ENCODE results near the gene MYRIP.
"Not testable (repeated sequence)": the region's sequence is repeated elsewhere in the genome, so short reads cannot be mapped to it uniquely, and the experiment has no call there.

MYRIP gene

DNA sequence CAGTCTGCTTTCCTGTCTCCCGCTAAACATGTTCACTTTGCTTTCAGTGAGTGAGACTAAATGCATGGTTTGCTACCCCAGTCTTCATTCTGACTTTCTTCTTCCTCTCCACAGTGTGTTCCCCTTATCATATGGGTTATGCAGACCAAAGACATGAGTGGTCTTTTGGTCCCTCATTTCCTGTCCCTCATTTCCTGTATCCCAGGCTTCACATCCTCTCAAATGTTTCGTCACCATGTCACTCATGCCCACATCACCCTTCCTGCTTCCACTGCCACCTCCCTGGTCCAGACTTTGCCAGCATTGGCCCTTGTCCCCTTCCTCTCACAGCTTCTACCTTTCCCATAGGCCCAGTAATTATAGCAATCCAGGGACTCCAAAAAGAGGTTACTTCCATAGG lies 209.0 kb downstream of the MYRIP start:
- no peaks in the 10 kb centered on the region for H3K27me3 ChIP-seq (ENCODE audit: control insufficient read depth, insufficient read depth, low read length, poor library complexity, severe bottlenecking)
- H3K4me1 ChIP-seq (ENCODE audit: control insufficient read depth, insufficient read depth, low read length), result no peaks in the 10 kb centered on the region
- H3K9me3 ChIP-seq (ENCODE audit: control insufficient read depth, low read length), result no peaks in the 10 kb centered on the region
- H3K4me3 ChIP-seq (ENCODE audit: insufficient read depth, low read depth, low read length), result no peak overlapping the region
- 90 to 95% methylated on average over 2 of the region's 2 CpGs for WGBS, 2 experiments
- no peaks in the 10 kb centered on the region for H3K36me3 ChIP-seq (ENCODE audit: control insufficient read depth, insufficient read depth, low read length)
- H3K27ac ChIP-seq (ENCODE audit: insufficient read depth, low read depth, low read length, poor library complexity, severe bottlenecking), result no peak overlapping the region

DNA sequence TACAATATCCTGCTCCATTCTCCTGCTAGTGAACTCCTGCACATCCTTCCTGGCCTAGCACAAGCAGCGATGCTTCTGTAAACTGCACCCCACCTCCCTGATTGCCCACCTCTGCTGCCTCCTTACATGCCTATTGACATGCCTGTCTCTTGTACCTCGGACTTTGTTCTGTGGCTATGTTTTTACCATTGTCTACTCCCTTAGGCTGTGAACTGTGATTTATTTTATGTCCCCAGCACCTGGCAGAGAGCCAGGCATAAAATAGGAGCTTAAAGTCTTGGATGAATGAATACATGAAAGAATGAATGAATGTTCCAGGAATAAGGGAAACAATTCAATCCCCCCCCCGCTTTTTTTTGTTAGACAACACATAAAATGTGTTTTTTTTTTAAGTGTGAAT lies 210.0 kb downstream of the MYRIP start:
- H3K27me3 ChIP-seq (ENCODE audit: control insufficient read depth, insufficient read depth, low read length, poor library complexity, severe bottlenecking), result no peaks in the 10 kb centered on the region
- H3K36me3 ChIP-seq (ENCODE audit: control insufficient read depth, insufficient read depth, low read length), result no peaks in the 10 kb centered on the region
- H3K4me3 ChIP-seq (ENCODE audit: insufficient read depth, low read depth, low read length), result no peak overlapping the region
- no peaks in the 10 kb centered on the region for H3K4me1 ChIP-seq (ENCODE audit: control insufficient read depth, insufficient read depth, low read length)
- H3K9me3 ChIP-seq (ENCODE audit: control insufficient read depth, low read length), result no peaks in the 10 kb centered on the region
- 96 to 98% methylated on average over 2 of the region's 3 CpGs for WGBS, 2 experiments
- H3K27ac ChIP-seq (ENCODE audit: insufficient read depth, low read depth, low read length, poor library complexity, severe bottlenecking), result no peak overlapping the region

DNA sequence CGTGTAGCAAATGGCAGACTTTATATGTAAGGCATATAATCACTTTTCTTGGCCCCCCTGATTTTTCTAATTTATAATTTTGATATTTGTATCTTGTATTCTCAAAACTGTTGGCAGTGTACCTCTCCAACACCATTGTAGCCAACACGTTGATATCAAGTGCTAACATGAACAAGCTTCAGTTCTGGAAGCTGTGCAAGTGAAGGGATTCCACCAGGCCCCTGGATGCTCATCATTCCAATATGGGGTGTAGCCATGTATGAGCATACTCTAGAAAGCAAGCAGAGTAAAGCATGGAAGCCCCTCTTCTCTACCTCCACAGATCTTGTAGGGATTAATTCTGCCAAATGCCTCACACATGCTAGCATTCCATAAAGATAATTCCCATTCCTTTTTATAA lies 211.3 kb downstream of the MYRIP start:
- Histone ChIP-seq H3K4me3 (ENCODE audit: insufficient read depth, low read depth, low read length) (no peak overlapping the region), H3K36me3 (ENCODE audit: control insufficient read depth, insufficient read depth, low read length) (no peaks in the 10 kb centered on the region), H3K27me3 (ENCODE audit: control insufficient read depth, insufficient read depth, low read length, poor library complexity, severe bottlenecking) (no peaks in the 10 kb centered on the region), H3K9me3 (ENCODE audit: control insufficient read depth, low read length) (no peaks in the 10 kb centered on the region), H3K27ac (ENCODE audit: insufficient read depth, low read depth, low read length, poor library complexity, severe bottlenecking) (no peak overlapping the region), H3K4me1 (ENCODE audit: control insufficient read depth, insufficient read depth, low read length) (no peaks in the 10 kb centered on the region)
- WGBS, 2 experiments, result 94 to 95% methylated on average over 2 of the region's 2 CpGs

DNA sequence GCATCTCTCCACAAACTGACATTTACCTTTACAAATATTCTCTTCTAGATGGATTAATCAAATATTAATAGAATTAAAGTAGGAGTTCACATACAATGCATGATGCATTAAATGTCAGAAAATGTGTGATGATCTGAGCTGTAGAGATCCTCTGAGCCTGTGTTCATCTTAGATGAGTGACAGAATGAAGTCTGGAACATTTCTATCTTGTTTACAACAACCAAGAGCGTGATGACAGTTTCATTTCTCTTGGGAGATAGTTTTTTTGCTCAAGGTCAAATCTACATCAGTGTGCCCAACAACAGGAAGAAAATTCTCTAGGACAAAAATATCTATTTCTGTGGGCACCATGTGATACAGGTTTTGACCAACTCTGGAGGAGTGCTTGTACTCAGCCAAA lies 211.9 kb downstream of the MYRIP start:
- Histone ChIP-seq H3K27ac (ENCODE audit: insufficient read depth, low read depth, low read length, poor library complexity, severe bottlenecking) (no peak overlapping the region), H3K27me3 (ENCODE audit: control insufficient read depth, insufficient read depth, low read length, poor library complexity, severe bottlenecking) (no peaks in the 10 kb centered on the region), H3K4me3 (ENCODE audit: insufficient read depth, low read depth, low read length) (no peak overlapping the region), H3K9me3 (ENCODE audit: control insufficient read depth, low read length) (no peaks in the 10 kb centered on the region), H3K4me1 (ENCODE audit: control insufficient read depth, insufficient read depth, low read length) (no peaks in the 10 kb centered on the region), H3K36me3 (ENCODE audit: control insufficient read depth, insufficient read depth, low read length) (no peaks in the 10 kb centered on the region)
- WGBS, 2 experiments, result 80 to 100% methylated on average over 1 of the region's 1 CpG

DNA sequence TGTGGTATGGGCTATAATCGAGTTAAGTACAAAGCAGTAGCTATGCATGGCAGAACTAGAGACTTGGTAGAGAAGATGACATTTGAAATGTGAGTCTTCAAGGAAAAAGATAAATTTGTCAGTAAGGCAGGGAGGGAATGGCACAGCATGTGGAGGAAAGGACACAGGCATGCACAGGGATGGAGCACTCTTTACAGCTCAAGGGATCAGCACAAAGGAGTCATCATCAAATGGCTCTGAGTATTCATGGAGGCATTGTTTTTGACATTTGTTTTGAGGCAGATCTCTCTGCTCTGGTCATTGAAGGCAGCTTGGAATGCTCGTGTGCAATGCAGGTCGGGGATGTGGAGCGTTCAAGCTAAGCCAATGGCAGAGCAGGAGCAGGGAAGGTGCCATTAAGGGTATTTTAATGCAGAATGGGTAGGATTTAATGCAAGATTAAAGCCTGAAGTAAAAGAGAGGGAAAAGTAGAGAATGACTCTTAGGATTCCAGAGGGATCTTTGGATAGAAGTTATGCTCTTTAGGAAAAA lies 213.0 kb downstream of the MYRIP start:
- Histone ChIP-seq H3K36me3 (ENCODE audit: control insufficient read depth, insufficient read depth, low read length) (no peaks in the 10 kb centered on the region), H3K9me3 (ENCODE audit: control insufficient read depth, low read length) (no peaks in the 10 kb centered on the region), H3K4me1 (ENCODE audit: control insufficient read depth, insufficient read depth, low read length) (no peaks in the 10 kb centered on the region), H3K4me3 (ENCODE audit: insufficient read depth, low read depth, low read length) (no peak overlapping the region), H3K27ac (ENCODE audit: insufficient read depth, low read depth, low read length, poor library complexity, severe bottlenecking) (no peak overlapping the region), H3K27me3 (ENCODE audit: control insufficient read depth, insufficient read depth, low read length, poor library complexity, severe bottlenecking) (no peaks in the 10 kb centered on the region)
- 72 to 74% methylated on average over 4 of the region's 4 CpGs for WGBS, 2 experiments

DNA sequence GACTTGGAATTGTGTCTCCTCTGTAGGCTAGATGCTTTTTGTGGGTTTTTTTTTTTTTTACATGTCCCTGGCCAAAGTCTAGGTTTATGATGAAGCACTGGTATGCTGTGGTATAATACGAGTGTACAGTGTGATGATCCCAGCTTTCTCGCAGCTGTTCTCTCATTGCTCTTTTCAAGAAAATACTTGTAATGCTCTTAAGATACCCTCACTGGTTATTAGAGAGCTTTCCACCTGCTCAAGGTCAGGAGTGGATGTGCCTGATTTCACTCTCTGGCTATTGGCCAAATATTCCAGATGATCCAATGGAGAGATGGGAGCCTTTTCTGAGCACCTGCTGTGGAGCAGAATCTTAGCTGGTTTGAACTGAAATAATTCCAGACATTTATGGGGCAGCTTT lies 215.1 kb downstream of the MYRIP start:
- Histone ChIP-seq H3K4me3 (ENCODE audit: insufficient read depth, low read depth, low read length) (no peak overlapping the region), H3K4me1 (ENCODE audit: control insufficient read depth, insufficient read depth, low read length) (no peaks in the 10 kb centered on the region), H3K36me3 (ENCODE audit: control insufficient read depth, insufficient read depth, low read length) (no peaks in the 10 kb centered on the region), H3K9me3 (ENCODE audit: control insufficient read depth, low read length) (no peaks in the 10 kb centered on the region), H3K27ac (ENCODE audit: insufficient read depth, low read depth, low read length, poor library complexity, severe bottlenecking) (no peak overlapping the region), H3K27me3 (ENCODE audit: control insufficient read depth, insufficient read depth, low read length, poor library complexity, severe bottlenecking) (no peaks in the 10 kb centered on the region)
- WGBS, 2 experiments, result 86 to 90% methylated on average over 2 of the region's 2 CpGs

DNA sequence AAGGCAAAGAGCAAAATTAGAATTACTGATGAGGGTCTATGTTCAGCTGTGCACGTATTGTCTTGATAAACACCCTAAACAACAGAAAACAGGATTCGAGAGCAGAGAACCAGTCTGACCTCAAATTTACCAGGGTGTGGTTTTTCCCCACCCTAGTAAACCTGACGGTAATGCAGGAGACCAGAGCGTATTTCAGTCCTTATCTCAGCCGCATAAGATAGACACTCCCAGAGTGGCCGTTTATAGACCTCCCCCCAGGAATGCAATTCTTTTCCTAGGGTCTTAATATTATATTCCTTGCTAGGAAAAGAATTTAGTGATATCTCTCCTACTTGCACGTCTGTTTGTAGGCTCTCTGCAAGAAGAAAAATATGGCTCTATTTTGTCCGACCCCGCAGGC lies 216.5 kb downstream of the MYRIP start:
- WGBS, 2 experiments, result 91 to 93% methylated on average over 9 of the region's 9 CpGs
- H3K4me1 ChIP-seq (ENCODE audit: control insufficient read depth, insufficient read depth, low read length); H3K9me3 ChIP-seq (ENCODE audit: control insufficient read depth, low read length); H3K27me3 ChIP-seq (ENCODE audit: control insufficient read depth, insufficient read depth, low read length, poor library complexity, severe bottlenecking); H3K4me3 ChIP-seq (ENCODE audit: insufficient read depth, low read depth, low read length); H3K27ac ChIP-seq (ENCODE audit: insufficient read depth, low read depth, low read length, poor library complexity, severe bottlenecking); H3K36me3 ChIP-seq (ENCODE audit: control insufficient read depth, insufficient read depth, low read length): not testable (repeated sequence)

DNA sequence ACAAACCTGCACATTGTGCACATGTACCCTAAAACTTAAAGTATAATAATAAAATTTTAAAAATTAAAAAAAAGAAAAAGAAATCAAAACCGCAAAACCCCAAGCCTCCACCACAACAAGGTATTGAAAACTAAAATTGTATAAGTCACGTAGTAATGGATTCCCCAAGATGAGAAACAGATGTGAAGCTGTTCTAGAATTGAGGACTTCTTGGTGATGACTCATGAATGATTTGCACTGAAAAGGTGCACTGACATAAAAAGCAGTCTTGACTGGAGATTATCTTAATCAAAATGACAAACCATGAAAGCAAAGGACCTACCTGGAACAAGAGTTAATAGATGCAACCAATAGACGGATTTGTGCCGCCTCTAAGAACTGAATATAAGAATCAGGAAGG lies 225.8 kb downstream of the MYRIP start:
- WGBS, 2 experiments, result 98 to 100% methylated on average over 3 of the region's 4 CpGs
- no peak overlapping the region for H3K27ac ChIP-seq (ENCODE audit: insufficient read depth, low read depth, low read length, poor library complexity, severe bottlenecking)
- H3K36me3 ChIP-seq (ENCODE audit: control insufficient read depth, insufficient read depth, low read length), result no peaks in the 10 kb centered on the region
- no peak overlapping the region for H3K4me3 ChIP-seq (ENCODE audit: insufficient read depth, low read depth, low read length)
- H3K27me3 ChIP-seq (ENCODE audit: control insufficient read depth, insufficient read depth, low read length, poor library complexity, severe bottlenecking), result no peaks in the 10 kb centered on the region
- no peaks in the 10 kb centered on the region for H3K9me3 ChIP-seq (ENCODE audit: control insufficient read depth, low read length)
- H3K4me1 ChIP-seq (ENCODE audit: control insufficient read depth, insufficient read depth, low read length), result no peaks in the 10 kb centered on the region

DNA sequence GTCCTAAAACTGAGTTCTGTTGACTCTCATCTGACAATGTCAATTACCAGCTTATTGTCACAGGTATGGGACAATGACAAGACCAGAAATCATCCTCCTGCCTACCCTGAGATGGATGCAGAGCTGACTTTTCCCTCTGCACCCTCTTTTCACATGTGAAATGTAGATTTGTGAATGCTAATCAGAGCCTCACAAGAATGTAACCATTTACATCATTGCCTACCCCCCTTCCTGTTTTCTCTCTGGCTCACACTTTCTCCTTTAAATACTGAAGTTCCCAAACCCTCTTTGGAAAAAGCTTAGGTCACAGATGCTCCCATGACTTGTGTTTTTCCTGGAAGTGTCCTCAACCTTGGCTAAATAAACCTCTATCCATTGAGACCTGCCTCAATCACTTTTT lies 228.2 kb downstream of the MYRIP start:
- no peaks in the 10 kb centered on the region for H3K36me3 ChIP-seq (ENCODE audit: control insufficient read depth, insufficient read depth, low read length)
- H3K9me3 ChIP-seq (ENCODE audit: control insufficient read depth, low read length), result no peaks in the 10 kb centered on the region
- H3K27me3 ChIP-seq (ENCODE audit: control insufficient read depth, insufficient read depth, low read length, poor library complexity, severe bottlenecking), result no peaks in the 10 kb centered on the region
- no peak overlapping the region for H3K4me3 ChIP-seq (ENCODE audit: insufficient read depth, low read depth, low read length)
- H3K27ac ChIP-seq (ENCODE audit: insufficient read depth, low read depth, low read length, poor library complexity, severe bottlenecking), result no peak overlapping the region
- H3K4me1 ChIP-seq (ENCODE audit: control insufficient read depth, insufficient read depth, low read length), result no peaks in the 10 kb centered on the region

GRCh38 chr3:40042752-40043443 lies 233.5 kb downstream of the MYRIP start:
- no peaks in the 10 kb centered on the region for H3K9me3 ChIP-seq (ENCODE audit: control insufficient read depth, low read length)
- H3K4me3 ChIP-seq (ENCODE audit: insufficient read depth, low read depth, low read length), result no peak overlapping the region
- no peak overlapping the region for H3K27ac ChIP-seq (ENCODE audit: insufficient read depth, low read depth, low read length, poor library complexity, severe bottlenecking)
- H3K36me3 ChIP-seq (ENCODE audit: control insufficient read depth, insufficient read depth, low read length), result no peaks in the 10 kb centered on the region
- H3K27me3 ChIP-seq (ENCODE audit: control insufficient read depth, insufficient read depth, low read length, poor library complexity, severe bottlenecking), result no peaks in the 10 kb centered on the region
- 91 to 100% methylated on average over 3 to 4 of the region's 4 CpGs for WGBS, 2 experiments
- no peaks in the 10 kb centered on the region for H3K4me1 ChIP-seq (ENCODE audit: control insufficient read depth, insufficient read depth, low read length)

DNA sequence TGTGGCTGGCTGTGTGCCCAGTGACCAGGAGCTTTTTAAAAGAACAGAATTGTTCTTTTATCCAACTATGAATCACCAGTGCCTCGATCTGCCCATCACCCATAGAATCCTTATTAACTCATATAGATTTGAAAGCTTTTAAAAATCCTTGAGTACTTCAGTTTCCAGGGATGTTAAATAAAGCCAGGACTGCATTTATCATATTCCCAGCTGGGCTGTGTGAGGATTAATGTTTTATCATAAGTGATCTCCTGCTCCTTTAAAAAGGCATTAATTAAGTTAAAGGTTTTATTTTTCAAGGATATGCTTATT lies 234.0 kb downstream of the MYRIP start:
- Histone ChIP-seq H3K27me3 (ENCODE audit: control insufficient read depth, insufficient read depth, low read length, poor library complexity, severe bottlenecking) (no peaks in the 10 kb centered on the region), H3K27ac (ENCODE audit: insufficient read depth, low read depth, low read length, poor library complexity, severe bottlenecking) (no peak overlapping the region), H3K9me3 (ENCODE audit: control insufficient read depth, low read length) (no peaks in the 10 kb centered on the region), H3K36me3 (ENCODE audit: control insufficient read depth, insufficient read depth, low read length) (no peaks in the 10 kb centered on the region), H3K4me1 (ENCODE audit: control insufficient read depth, insufficient read depth, low read length) (no peaks in the 10 kb centered on the region), H3K4me3 (ENCODE audit: insufficient read depth, low read depth, low read length) (no peak overlapping the region)
- WGBS, 2 experiments, result 90 to 100% methylated on average over 1 of the region's 1 CpG
